HG02938 (cell line): ENCODE measurements around the gene MRPS35.

Experiments used
- ATAC-seq: cut with Tn5 transposase; IDR thresholded peaks from one replicate; pipeline ENCODE4 v1.9.1; 2021; ENCODE audit warnings: mild to moderate bottlenecking, moderate library complexity; ENCODE audit not compliant: unreplicated experiment

Gene MRPS35

DNA sequence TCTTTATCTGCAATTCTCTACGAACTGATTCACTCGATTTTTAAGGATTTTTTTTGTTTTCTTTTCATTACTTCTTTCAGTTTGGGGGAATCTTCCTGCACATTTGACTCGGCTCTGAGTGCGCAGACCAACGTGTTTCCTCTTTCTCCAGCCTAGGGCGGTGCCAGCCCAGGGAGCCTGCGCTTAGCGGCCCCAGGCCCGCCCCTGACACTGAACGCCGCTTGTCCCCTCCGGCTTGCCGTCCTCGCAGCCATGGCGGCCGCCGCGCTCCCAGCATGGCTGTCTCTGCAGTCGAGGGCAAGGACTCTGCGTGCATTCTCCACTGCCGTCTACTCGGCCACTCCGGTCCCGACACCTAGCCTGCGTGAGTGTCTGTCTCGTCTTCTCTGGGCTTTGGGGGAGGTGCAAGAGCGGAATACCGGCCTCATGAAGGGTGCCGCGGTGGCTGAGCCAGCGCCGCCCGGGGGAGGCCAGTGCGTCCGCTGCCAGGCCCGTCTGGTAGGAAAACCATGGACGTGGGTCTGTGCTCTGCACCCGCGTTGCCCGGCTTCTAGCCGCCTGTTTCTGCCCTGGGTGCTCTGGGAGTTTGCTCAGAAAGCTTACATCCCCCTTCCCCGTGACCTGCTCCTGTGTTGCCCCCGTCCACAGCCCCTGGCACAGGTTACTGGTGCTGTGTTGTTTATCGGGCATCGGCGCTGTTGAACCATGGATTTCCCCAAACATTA, at the start of gene MRPS35:
TSS of gene MRPS35 (plus strand) at position 241 of the 725 bp plus-strand sequence. CDS start at position 253, 12 bp downstream.
- peak; percentile 95 for ATAC-seq

DNA sequence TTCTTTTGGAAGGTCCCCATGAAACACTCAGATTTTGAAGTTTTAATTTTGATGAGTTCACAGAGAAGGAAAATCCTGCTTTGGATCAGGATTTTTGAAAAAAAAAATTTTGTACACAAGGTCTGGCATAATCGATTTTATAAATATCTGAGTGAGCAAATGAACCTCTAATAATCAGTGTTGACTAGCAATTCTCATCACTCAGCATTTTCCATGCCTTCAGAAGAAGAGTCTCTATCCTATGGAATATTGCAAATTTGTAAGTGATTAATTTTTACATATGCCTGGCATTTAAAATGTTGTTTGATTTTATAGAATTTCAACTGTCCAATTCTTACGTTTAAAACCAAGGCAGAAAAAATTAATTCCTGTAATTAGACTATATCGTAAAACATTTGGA, 44.9 kb upstream of the MRPS35 start:
- no peak for ATAC-seq

DNA sequence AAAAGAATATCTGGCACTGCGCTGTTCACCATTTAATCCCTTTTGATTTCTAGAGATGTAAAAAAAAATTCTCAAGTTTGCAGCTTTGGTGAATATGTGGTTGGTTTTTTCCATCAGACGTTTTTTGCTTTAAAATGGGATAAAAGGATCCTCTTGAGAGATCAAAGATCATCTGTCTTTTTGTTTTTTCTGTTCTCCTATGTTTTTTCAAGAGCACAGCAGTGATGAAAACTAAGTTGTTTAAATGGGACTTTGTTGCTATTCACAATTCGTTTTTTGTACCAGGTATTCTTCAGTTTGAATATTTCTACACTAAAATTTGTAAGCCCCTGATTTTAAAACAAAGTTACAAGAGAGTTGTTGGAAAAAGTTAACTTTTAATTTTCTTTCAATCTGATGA, 44.1 kb upstream of the MRPS35 start:
- ATAC-seq, result no peak

DNA sequence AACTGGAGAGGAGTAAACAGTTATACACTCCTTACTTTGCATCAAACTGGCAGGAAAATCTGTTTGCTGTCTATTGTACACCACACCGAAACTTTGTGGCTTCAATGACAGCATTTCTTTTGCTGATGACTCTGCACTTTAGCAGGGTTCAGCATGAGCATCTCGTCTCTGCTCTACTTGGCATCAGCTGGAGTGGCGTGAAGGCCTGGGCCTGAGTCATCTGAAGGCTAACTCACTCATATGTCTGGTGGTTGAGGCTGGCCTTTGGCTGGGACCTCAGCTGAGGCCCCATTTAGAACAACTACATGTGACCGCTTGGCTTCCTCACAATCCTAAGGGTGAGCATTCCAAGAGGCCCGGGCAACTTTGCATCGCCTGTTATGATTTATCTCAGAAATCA, 43.1 kb upstream of the MRPS35 start:
- no peak for ATAC-seq

DNA sequence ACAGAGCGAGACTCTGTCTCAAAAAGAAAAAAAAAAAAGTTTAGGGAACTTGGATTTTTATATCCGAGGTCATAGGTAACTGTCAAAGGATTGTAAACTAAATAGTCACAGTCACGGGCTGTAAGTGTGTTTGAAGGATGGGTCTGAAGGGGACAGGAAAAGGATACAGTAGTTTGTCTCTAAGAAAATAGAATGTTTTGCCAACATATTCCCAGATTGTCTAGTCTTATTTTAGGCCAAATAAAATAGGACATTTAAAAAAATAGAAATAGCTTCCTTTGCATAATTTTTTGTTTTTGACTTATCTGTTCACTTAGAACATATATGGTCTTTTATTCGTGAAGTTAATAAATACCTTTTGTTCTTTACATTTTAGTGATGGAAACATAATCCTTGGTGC, 38.6 kb upstream of the MRPS35 start:
- ATAC-seq, result no peak

DNA sequence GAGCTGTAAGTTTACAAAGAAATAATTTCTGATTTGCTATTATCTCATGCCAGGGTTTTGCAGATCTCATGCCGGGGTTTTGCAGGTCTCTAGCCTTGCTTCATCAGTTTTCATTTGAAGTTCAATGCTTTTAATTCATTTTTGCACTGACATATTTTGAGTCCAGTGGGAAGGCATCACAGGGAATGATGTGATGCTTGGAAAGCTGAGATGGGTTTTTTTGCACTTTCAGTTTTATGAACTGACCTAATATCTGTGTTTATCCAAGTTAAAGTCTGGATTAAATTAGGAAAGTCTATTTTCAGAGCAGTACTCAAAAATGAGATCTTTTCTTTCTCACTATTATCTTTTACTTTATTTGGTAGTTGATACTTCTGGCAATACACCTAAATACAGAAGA, 38.0 kb upstream of the MRPS35 start:
- no peak for ATAC-seq

DNA sequence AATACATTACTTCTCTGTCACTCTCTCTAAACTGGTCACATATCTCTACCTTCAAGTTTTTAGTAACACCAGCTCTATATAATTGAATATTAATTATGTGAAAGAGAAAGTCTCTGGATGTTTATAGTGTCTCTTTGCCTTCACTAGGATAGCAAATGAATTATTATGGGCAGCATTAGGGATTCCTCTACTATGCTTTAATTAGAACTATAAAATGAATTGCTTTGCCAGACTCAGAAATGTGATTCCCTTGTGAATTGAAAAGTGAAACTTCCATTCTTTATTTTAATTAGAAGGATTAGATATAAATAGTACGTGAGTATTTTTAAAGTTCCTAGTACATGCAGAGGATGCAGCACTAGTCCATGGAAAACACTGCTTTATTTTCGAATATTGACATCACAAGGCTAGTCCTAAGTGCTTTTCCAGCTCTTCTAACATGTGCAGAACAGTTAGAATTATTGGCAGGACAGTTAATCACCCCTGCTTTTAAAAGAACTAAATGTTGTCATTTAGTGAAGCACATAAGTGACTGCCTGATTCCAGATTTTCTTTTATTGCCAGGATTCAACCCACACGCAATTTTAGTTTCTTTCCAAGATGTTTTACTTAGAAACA, 37.4 kb upstream of the MRPS35 start:
- ATAC-seq, result no peak

DNA sequence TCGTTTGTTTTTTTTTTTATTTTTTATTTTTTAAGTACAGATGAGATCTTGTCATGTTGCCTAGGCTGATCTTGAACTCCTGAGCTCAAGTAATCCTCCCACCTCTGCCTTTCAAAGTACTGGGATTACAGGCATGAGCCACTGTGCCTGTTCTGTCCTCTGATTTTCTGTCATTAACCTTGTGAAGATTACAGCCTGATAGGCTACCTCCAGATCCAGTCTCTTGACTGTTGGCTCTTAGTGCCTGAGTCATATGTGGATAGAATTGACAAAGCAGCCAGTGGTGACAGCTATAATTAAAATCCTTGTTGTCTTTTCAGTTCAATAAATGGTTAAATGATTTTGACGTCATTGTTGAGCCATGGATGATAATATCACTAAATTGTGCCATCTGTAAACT, 35.6 kb upstream of the MRPS35 start:
- no peak for ATAC-seq

DNA sequence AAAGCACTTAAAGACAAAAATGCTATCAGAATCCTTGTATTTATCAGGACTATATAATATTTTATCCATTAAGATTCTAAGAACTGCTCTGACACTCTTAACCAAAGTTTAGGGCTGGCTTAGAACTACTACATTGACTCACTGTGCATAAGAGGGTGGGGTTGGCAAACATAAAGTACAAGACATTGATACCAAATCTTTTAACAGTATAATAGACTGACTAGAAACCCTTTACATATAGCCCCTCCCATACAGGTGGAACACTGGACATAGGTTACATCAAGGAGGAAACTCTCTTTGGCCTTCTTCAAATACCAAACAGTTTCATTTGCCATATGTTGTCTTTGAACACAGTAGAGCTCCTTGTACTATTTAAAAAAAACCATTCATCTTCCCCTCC, 30.0 kb upstream of the MRPS35 start:
- ATAC-seq, result no peak

DNA sequence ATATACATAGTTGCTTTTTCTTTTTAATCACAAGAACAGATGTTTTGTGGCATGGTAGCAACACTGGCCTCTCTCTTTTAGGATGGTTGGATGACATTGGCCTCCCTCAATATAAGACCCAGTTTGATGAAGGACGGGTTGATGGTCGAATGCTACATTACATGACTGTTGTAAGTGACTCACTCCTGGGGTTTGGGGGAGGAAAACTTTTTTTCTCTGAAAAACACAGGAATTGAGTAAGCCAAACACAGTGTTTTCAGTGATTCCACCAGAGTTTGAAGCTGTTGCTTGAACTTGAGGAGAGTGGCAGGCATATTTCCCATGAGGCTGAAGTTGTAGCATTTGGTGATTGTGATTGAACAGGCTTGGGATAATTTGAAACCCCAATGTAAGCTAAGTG, 28.1 kb upstream of the MRPS35 start:
- no peak for ATAC-seq

DNA sequence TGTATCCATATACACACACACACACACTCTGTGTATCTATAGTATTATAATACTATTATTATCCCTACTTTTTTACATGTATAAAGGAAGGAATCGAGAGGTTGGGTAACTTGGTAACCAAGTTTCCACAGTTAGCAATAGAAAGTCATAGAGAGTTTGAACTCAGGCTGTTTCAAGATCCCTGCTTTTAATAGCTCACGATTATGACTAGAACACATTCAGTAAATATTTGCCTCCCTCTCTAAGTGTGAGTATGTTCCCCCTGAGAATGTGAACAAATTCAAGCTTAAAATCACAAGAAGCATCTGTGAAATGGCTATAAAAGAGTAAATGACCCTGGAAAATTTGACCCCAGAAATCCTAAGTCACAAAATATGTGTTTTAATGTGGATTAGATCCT, 25.4 kb upstream of the MRPS35 start:
- no peak for ATAC-seq

DNA sequence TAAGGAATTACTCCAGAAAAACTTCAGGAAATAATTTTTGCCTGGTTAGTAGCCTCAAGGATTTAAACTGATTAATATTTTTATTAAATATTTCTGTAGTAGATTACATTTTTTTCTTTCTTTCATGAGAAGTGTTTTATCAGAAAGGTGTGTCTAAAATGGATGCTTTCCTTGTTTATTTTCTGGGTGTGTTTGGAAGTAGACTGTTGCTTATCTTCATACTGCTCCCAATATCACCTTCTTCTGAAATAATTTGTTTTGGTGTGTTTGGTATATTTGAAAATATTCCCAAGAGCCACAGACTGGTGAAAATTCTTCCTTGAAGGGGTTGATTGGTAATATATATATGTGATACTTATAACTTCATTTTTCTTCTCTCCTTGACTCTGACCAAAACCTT, 24.5 kb upstream of the MRPS35 start:
- no peak for ATAC-seq

DNA sequence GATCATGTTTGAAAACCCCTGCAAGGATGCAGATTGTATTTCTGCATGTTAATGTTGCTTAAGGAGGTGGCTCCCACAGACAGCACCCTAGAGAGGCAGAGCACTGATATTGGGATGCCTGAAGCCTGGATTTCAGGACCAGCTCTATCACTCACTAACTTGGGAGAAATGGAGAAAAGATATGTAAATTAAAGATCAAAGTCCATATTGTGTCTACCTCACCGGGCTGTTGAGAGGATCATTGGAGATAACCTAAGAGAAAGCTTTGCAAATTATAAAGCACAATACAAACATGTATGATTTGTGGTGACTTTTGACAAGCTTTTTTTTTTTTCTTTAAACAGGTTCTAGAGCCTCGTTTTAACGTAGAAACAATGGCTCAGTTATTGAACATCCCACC, 22.0 kb upstream of the MRPS35 start:
- ATAC-seq, result no peak

DNA sequence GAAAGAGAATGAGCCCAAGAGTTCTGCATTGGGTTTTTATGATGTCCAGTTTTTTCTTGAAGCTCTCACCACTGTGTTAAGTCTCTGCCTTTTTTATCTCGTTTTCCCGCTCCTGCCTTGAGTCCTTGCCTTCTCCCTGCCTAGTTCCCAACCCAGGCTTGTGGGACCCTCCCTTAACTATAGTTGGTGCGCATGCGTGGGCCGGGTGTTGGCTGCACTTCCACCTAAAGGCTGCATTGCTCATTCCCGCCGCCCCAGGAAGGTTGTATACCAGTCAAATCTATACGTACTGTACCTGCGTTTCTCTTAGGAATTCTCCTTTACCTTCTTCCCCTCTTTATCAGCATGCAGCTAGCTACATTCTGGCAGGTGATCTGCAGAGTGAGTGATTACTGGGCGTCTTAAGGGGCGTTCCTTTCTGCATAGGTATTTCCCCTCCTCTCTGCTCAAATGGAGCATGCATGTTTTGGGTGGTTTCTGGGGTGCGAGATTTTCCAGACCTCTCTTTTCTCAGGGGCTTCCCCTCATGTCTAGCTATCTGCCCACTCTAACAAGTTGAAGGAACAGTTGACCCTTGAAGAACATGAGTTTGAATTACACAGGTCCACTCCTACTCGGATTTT, 21.0 kb upstream of the MRPS35 start:
- ATAC-seq, result no peak

DNA sequence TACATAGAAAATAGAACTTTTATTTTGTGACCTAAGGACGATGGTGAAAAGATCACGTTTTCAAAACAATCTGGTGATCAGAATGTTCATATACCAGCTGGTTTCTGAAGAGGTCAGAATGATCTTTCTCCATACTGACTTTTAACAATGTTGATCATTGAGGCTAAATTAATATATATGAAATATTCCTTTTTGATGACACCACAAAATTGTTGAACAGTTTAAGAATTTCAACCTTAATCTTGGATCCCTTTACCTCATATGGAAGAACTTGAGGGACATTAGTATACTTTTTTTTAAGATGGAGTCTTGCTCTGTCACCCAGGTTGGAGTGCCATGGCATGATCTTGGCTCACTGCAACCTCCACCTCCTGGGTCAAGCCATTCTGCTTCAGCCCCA, 17.2 kb upstream of the MRPS35 start:
- ATAC-seq, result no peak

DNA sequence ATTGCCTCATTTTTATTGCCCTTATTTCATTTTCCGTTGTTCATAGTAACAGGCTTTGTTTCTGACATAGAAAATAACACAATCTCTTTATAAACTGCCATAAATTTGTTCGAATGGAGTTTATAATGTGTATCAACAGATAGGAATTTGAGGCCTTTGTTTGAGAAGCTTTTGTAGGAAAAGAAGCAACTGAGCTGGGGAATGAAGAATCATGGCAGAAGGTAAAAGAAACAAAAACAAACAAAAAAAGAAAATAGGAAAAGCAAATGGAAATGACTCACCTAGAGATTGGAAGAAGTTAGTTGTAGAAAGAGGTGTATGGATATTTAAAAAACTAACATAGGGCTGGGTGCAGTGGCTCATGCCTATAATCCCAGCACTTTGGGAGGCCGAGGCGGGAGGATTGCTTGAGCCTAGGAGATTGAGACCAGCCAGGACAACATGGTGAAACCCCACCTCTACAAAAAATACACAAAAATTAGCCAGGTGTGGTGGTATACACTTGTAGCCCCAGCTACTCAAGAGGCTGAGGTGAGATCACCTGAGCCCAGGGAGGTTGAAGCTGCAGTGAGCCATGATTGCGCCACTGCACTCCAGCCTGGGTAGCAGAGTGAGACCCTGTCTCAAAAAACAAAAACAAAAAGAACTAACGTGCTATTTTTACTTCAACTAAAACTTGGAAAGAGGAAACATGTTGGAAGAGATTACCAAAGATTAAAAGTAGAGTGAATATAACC, 14.9 kb upstream of the MRPS35 start:
- ATAC-seq, result no peak

DNA sequence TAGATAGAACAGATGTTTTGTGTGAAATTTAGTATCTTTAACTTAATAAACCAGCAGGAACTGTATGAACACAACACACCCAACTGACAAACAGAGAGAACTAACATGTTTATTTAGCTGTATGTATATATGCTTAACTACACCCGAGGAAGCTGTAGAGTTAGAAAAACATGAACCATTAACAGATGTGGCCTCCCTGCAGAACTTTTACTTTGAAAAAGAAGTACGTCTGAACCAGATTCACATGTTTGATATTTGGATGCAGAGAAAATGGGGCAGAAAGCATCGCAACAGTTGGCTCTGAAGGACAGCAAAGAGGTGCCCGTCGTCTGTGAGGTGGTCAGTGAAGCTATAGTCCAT, 14.4 kb upstream of the MRPS35 start, which contains the start of gene REP15:
TSS of gene REP15 (plus strand) at position 155 of the 360 bp plus-strand sequence. CDS start at position 271, 116 bp downstream.
- no peak for ATAC-seq

DNA sequence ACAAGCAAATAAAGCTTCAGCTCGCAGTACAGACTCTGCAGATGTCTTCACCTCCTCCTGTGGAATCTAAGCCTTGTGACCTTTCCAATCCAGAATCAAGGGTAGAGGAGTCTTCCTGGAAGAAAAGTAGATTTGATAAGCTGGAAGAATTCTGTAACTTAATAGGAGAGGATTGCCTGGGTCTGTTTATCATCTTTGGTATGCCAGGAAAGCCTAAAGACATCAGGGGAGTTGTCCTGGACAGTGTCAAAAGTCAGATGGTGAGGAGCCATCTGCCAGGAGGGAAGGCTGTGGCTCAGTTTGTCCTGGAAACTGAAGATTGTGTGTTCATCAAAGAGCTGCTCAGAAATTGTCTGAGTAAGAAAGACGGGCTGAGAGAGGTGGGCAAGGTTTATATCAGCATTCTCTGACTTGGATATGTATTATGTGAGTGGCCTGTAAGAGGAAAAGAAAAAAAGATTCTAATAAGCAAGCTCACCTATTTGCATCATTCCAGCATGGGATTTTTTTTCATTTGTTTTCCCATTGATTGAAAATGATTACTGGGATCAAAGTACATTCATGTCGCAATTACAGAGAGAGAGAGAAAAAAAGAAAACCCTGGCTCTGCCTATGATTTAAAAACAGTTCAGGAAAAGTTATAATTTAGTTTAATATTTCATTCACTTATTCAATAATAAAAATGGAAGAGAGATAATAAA, 13.6 kb upstream of the MRPS35 start:
- no peak for ATAC-seq

DNA sequence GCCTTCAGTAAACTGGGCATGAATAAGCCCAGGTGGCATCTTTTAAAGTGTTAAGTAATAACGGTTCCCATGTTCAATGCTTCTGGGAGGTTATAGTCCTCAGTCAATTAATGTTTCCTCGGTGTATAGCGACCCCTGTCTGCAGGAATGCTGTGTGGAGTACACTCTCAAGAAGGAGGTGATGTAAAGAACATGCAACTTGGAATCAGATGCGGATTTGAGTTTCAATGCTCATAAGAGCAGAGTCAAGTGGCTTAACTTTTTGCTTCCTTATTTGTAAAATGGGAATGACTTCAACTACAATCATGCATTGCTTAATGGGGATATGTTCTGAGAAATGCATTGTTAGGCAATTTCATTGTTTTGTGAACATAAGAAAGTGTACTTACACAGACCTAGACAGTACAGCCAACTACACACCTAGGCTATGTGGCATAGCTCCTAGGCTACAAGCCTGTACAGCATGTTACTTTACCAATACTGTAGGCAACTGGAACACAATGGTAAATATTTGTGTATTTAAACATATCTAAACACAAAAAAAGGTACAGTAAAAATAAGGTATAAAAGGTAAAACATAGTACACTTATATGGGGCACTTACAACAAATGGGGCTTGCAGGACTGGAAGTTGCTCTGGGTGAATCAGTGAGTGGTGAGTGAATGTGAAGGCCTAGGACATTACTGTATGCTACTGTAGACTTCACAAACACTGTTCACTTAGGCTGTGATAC, 6.7 kb upstream of the MRPS35 start:
- peak; percentile 84 for ATAC-seq

DNA sequence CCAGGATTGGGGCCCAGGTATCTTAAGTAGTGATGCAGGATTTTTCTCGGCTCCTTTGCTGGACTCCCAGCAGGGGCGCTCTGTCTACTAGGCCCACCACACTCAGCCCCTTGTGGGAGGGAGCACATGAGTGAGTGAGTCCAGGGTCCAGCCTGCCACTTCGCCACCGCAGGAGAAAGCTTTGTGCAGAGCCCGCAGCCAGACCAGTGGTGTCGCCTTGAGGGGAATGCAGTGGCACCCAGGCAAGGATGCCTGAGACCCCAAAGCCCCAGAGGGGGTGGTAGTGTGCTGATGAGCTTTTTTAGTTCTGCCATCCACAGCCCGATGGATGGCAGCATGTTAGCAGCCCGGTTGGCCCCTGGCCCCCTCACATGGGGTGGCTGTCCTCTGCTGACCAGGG, 5.4 kb upstream of the MRPS35 start:
- ATAC-seq, result no peak
